ENCODE data around the gene PSRC1.

DNA sequence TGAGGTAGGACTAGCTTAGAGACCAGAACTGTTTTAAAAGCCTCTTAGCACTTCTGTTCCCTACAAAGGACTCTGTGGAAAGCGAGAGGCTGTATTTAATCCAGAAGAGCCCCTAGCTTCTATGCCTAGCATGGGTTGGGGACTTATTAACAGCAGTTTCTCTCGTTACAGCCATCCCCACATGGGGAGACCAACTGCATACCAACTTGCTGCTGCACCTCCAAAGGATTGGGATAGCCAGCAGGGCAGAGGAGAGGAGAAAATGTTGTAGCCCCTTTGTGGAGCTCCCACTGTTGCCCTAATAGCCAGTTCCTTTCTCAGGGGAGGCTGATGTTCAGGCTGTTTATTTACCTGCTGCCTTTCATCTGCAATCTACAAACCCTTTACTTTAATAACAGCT, 44.6 kb downstream of the PSRC1 start:
- TF ChIP-seq CTCF (IDR thresholded peaks at IDR 0.05) = no peak
- TF ChIP-seq EP300 (IDR thresholded peaks at IDR 0.05) = no peak
- TF ChIP-seq POLR2A (IDR thresholded peaks at IDR 0.05; ENCODE audit: low read depth) = no peak
